IMR-90 (cell line): ENCODE data around the gene JAK1. TPM values are rescaled to one million over a fixed set of nuclear protein-coding genes. Genes with fewer than 3 reads are reported as not detected.
A peak's percentile ranks its signal among the peaks of the same experiment; 100 is the strongest.

Experiments
- ATAC-seq: fragments of 200-7000 bp; cut with Tn5 transposase; 2 replicates; pipeline ENCODE4 v1.9.1; 2020; ENCODE audit warnings: low read depth, mild to moderate bottlenecking, moderate library complexity
- BruUV-seq: library from RNA; stranded (reverse); fragments of 400-500 nt; replicated peaks from 2 replicates; lab custom pipeline; 2021; lab: Mats Ljungman, UMichigan
- CTCF ChIA-PET: fragments of 300-600 bp; formaldehyde crosslinking; extraction: SDS; loops from one replicate; lab custom pipeline; 2021; ENCODE audit warnings: antibody characterized with exemption; lab: Yijun Ruan, JAX
- POLR2A ChIA-PET: fragments of 300-600 bp; sonication (Branson Sonifier 250); formaldehyde crosslinking; loops from one replicate; lab custom pipeline; 2022; ENCODE audit warnings: antibody characterized with exemption; ENCODE audit not compliant: unreplicated experiment; lab: Charles Lee
- DNase-seq: peaks from one replicate; pipeline ENCODE4 v3.0.0; 2013
- H2AFZ ChIP-seq: replicated peaks from 2 replicates; pipeline ENCODE3; 2013; ENCODE audit warnings: low read length, mild to moderate bottlenecking; ENCODE audit not compliant: poor library complexity
- H2AK5ac ChIP-seq: 2 replicates; pipeline ENCODE4 v1.6.1; 2013; ENCODE audit warnings: low read depth, low read length, inconsistent platforms
- H2AK9ac ChIP-seq: replicated peaks from 2 replicates; pipeline ENCODE3; 2013; ENCODE audit warnings: mild to moderate bottlenecking, low read depth, low read length, moderate library complexity; ENCODE audit not compliant: poor library complexity
- H2BK120ac ChIP-seq: 2 replicates; pipeline ENCODE4 v1.6.1; 2013; ENCODE audit warnings: low read depth, low read length, inconsistent platforms
- H2BK15ac ChIP-seq: 3 replicates; pipeline ENCODE4 v1.6.1; 2013; ENCODE audit warnings: low read depth, low read length, inconsistent platforms
- H2BK20ac ChIP-seq: 2 replicates; pipeline ENCODE4 v1.6.1; 2013; ENCODE audit warnings: low read depth, mild to moderate bottlenecking, inconsistent platforms, low read length, moderate library complexity
- H2BK5ac ChIP-seq: 2 replicates; pipeline ENCODE4 v1.6.1; 2013; ENCODE audit warnings: mild to moderate bottlenecking, low read depth, low read length, inconsistent platforms; ENCODE audit not compliant: poor library complexity, severe bottlenecking
- H3K14ac ChIP-seq: replicated peaks from 2 replicates; pipeline ENCODE4 v1.6.1; 2013; ENCODE audit warnings: low read depth, low read length, inconsistent platforms
- H3K18ac ChIP-seq: 2 replicates; pipeline ENCODE4 v1.6.1; 2013; ENCODE audit warnings: low read depth, low read length, control low read depth
- H3K23ac ChIP-seq: 2 replicates; pipeline ENCODE4 v1.6.1; 2013; ENCODE audit warnings: low read depth, low read length, inconsistent platforms
- H3K27ac ChIP-seq: 2 replicates; pipeline ENCODE4 v1.5.1; 2013; ENCODE audit warnings: mild to moderate bottlenecking, control low read depth, low read length; ENCODE audit not compliant: insufficient read depth
- H3K27me3 ChIP-seq: 2 replicates; pipeline ENCODE4 v1.6.1; 2013; ENCODE audit warnings: low read length; ENCODE audit not compliant: control insufficient read depth, insufficient read depth
- H3K36me3 ChIP-seq: 2 replicates; pipeline ENCODE4 v1.6.1; 2013; ENCODE audit warnings: low read length, mixed read lengths; ENCODE audit not compliant: control insufficient read depth, insufficient read depth
- H3K4ac ChIP-seq: 2 replicates; pipeline ENCODE4 v1.6.1; 2013; ENCODE audit warnings: low read depth, low read length, inconsistent platforms
- H3K4me1 ChIP-seq: 2 replicates; pipeline ENCODE4 v1.6.1; 2013; ENCODE audit warnings: low read length, mixed read lengths; ENCODE audit not compliant: control insufficient read depth, insufficient read depth
- H3K4me2 ChIP-seq: 2 replicates; pipeline ENCODE4 v1.6.1; 2013; ENCODE audit warnings: low read depth, mild to moderate bottlenecking, control low read depth, low read length, moderate library complexity
- H3K4me3 ChIP-seq: 2 replicates; pipeline ENCODE4 v1.5.1; 2013; ENCODE audit warnings: low read depth, mild to moderate bottlenecking, control low read depth, low read length, moderate library complexity; ENCODE audit not compliant: insufficient read depth
- H3K56ac ChIP-seq: 2 replicates; pipeline ENCODE4 v1.6.1; 2013; ENCODE audit warnings: low read length, inconsistent platforms; ENCODE audit not compliant: insufficient read depth; ENCODE audit errors: extremely low read depth
- H3K79me1 ChIP-seq, 2 experiments: 2 replicates each; pipeline ENCODE4 v1.6.1; 2013; ENCODE audit warnings: low read length in 2 of 2, inconsistent platforms in 1 of 2, low read depth in 1 of 2
- H3K9ac ChIP-seq: 2 replicates; pipeline ENCODE4 v1.6.1; 2013; ENCODE audit warnings: low read depth, low read length, control low read depth
- H3K9me1 ChIP-seq: 2 replicates; pipeline ENCODE4 v1.6.1; 2013; ENCODE audit warnings: low read length, inconsistent platforms; ENCODE audit not compliant: insufficient read depth
- H3K9me3 ChIP-seq: 2 replicates; pipeline ENCODE4 v1.6.1; 2013; ENCODE audit warnings: low read length; ENCODE audit not compliant: control insufficient read depth, insufficient read depth
- H4K20me1 ChIP-seq: 2 replicates; pipeline ENCODE4 v1.6.1; 2013; ENCODE audit warnings: low read length, inconsistent platforms; ENCODE audit not compliant: insufficient read depth
- H4K5ac ChIP-seq: 2 replicates; pipeline ENCODE4 v1.6.1; 2013; ENCODE audit warnings: mild to moderate bottlenecking, low read depth, low read length, control low read depth
- H4K8ac ChIP-seq, 2 experiments: 2 replicates each; pipeline ENCODE4 v1.6.1; 2013; ENCODE audit warnings: low read depth in 2 of 2, low read length in 2 of 2, control low read depth in 1 of 2, inconsistent platforms in 1 of 2
- H4K91ac ChIP-seq: 2 replicates; pipeline ENCODE4 v1.6.1; 2013; ENCODE audit warnings: low read depth, low read length, inconsistent platforms; ENCODE audit not compliant: insufficient read depth
- BHLHE40 ChIP-seq: fragments of 150-350 bp; IDR thresholded peaks from 2 replicates; pipeline ENCODE4 v1.6.1; 2016; ENCODE audit warnings: mild to moderate bottlenecking, low read depth, low read length
- CEBPB ChIP-seq: IDR thresholded peaks from 2 replicates; pipeline ENCODE4 v1.6.1; 2012; ENCODE audit warnings: low read depth, low read length, improper control_type of control experiment
- FOS ChIP-seq: fragments of 150-350 bp; IDR thresholded peaks from 2 replicates; pipeline ENCODE4 v1.6.1; 2016; ENCODE audit warnings: low read depth, low read length
- MAFK ChIP-seq: IDR thresholded peaks from 2 replicates; pipeline ENCODE4 v1.6.1; 2012; ENCODE audit warnings: low read depth, low read length, improper control_type of control experiment
- MAZ ChIP-seq: IDR thresholded peaks from 2 replicates; pipeline ENCODE4 v1.6.1; 2012; ENCODE audit warnings: low read depth, mild to moderate bottlenecking, low read length, improper control_type of control experiment, moderate library complexity, borderline replicate concordance
- MXI1 ChIP-seq: IDR thresholded peaks from 2 replicates; pipeline ENCODE4 v1.6.1; 2012; ENCODE audit warnings: low read depth, mild to moderate bottlenecking, low read length, moderate library complexity, borderline replicate concordance
- POLR2A ChIP-seq: IDR thresholded peaks from 2 replicates; pipeline ENCODE4 v1.6.1; 2012; ENCODE audit warnings: mild to moderate bottlenecking, low read depth, low read length
- RAD21 ChIP-seq: IDR thresholded peaks from 2 replicates; pipeline ENCODE4 v1.6.1; 2012; ENCODE audit warnings: low read length, improper control_type of control experiment
- RCOR1 ChIP-seq: IDR thresholded peaks from 2 replicates; pipeline ENCODE4 v1.6.1; 2012; ENCODE audit warnings: mild to moderate bottlenecking, low read length, improper control_type of control experiment; ENCODE audit not compliant: insufficient replicate concordance
- RFX5 ChIP-seq: IDR thresholded peaks from 2 replicates; pipeline ENCODE4 v1.8.0; 2012; ENCODE audit warnings: low read depth, mild to moderate bottlenecking, low read length, moderate library complexity
- SMC3 ChIP-seq: fragments of 150-350 bp; IDR thresholded peaks from 2 replicates; pipeline ENCODE4 v1.6.1; 2016; ENCODE audit warnings: low read depth, mild to moderate bottlenecking, antibody characterized with exemption, low read length, moderate library complexity
- WGBS, 2 experiments: methylation state at CpG; one replicate each; pipeline versions ENCODE4 v1.1.5 to v1.1.7; 2013; ENCODE audit warnings: missing lambda C conversion rate in 2 of 2; ENCODE audit not compliant: insufficient read length in 1 of 2; ENCODE audit errors: extremely low coverage in 2 of 2; 5-methylcytosine and 5-hydroxymethylcytosine counted together
- dilution Hi-C: fragments of 300-500 bp; cut with HindIII; formaldehyde crosslinking; loops from one replicate; pipeline ENCODE4 v1.14.3; 2018; ENCODE audit warnings: low sequenced_read_pairs; ENCODE audit not compliant: unreplicated experiment
- in situ Hi-C: fragments of 300-500 bp; cut with MboI; formaldehyde crosslinking; loops from 3 replicates; pipeline ENCODE4 v1.14.3; 2019; ENCODE audit warnings: low sequenced_read_pairs, inconsistent platforms, mixed read lengths
- intact Hi-C: fragments of 100-400 bp; cut with micrococcal nuclease; formaldehyde crosslinking; loops from 2 replicates; pipeline ENCODE4 v1.10.0; 2022
- polyA plus RNA-seq, 3 experiments: library from polyadenylated mRNA; depleted of rRNA; stranded (reverse); fragments of >200 nt; gene quantifications; 2 replicates each; pipeline ENCODE4 v1.2.3, GENCODE V29; 2012; ENCODE audit warnings: low replicate concordance in 1 of 3
- total RNA-seq: library from RNA; depleted of rRNA; stranded (reverse); fragments of >200 nt; gene quantifications from 2 replicates; pipeline ENCODE4 v1.2.3, GENCODE V29; 2012

Gene JAK1
- total and polyA plus RNA-seq, 2 of the 4 experiments (the other 2 are of a cell fraction) = 76.9 to 103 TPM

DNA sequence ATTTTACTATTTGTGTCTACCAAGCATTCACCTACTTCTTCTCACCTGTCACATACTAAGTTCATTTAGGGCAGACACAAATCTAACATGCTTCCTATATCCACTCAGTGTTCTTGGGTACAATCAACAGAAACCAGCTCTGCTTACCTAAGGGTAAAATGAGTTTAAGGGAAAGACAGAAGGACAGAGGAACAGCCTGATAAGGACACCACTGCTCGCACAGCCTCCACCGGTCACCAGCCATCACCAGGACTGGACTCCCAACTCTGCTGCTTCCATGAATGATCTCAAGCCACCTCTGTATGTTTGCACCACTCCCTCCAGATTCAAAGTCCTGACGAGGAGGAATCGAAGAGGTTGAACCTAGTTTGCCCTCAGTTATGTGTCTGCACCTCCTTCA, 72.4 kb downstream of the JAK1 start:
- Histone ChIP-seq H2BK5ac (no peak overlapping the region), H4K91ac (no peak overlapping the region), H2BK15ac (no peak overlapping the region), H4K8ac (no peak overlapping the region), H3K9me1 (peaks cover 25% of the 10 kb centered on the region), H3K4me2 (no peak overlapping the region), H3K56ac (no peak overlapping the region), H3K9me3 (no peaks in the 10 kb centered on the region), H3K4me1 (peaks cover 17% of the 10 kb centered on the region), H3K18ac (no peak overlapping the region), H2BK120ac (no peak overlapping the region), H3K14ac (no peak overlapping the region), H3K36me3 (no peaks in the 10 kb centered on the region), H3K27me3 (no peaks in the 10 kb centered on the region), H3K27ac (no peak overlapping the region), H3K4me3 (no peak overlapping the region), H2BK20ac (no peak overlapping the region), H3K9ac (no peak overlapping the region), H3K79me1 (peaks cover 42 to 74% of the 10 kb centered on the region in 2 experiments), H3K4ac (no peak overlapping the region), H2AFZ (no peak overlapping the region), H3K23ac (no peak overlapping the region), H2AK5ac (0 out of 2 replicates have a peak overlapping the region, but pooled peaks have one; percentile 8), H4K20me1 (peaks cover 76% of the 10 kb centered on the region), H4K5ac (no peak overlapping the region), H2AK9ac (no peak overlapping the region)
- ChIA-PET POLR2A (no interaction called here), CTCF (no interaction called here)
- in situ Hi-C loops = no loop called here
- TF ChIP-seq POLR2A (no peak), MAZ (no peak), RAD21 (no peak), RFX5 (no peak), SMC3 (no peak), BHLHE40 (no peak), FOS (no peak), CEBPB (no peak), MXI1 (no peak), MAFK (no peak), RCOR1 (no peak)
- intact Hi-C loops = no loop called here
- BruUV-seq = no TSS peak
- dilution Hi-C loops = no loop called here
- DNase-seq (no peak), ATAC-seq (no peak)
- WGBS, 2 experiments = no CpG with 5 or more reads among the region's 4 CpGs
